ENCODE results near the gene PCDH9. TPM values are rescaled to one million over a fixed set of nuclear protein-coding genes. Genes with fewer than 3 reads are reported as not detected.

Gene PCDH9
- total and polyA plus RNA-seq, 2 of the 13 experiments (the other 11 are each of a cell fraction or from before 2014, with no cell fraction given) = 0.09 TPM; not detected in 1

GRCh38 chr13:67070306-67070705 lies 159.8 kb downstream of the PCDH9 start (continued):
- TF ChIP-seq, protein P1, sequence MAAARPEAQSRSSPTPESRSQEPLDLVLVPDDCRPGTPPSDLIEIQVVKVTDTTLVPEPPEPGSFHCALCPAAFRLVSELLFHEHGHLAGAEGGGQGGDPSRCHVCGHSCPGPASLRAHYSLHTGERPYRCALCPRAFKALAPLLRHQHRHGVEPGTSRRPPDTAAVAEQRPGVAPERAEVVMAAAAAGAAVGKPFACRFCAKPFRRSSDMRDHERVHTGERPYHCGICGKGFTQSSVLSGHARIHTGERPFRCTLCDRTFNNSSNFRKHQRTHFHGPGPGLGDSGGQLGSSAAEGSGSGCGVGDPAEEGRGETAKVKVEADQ (CRISPR knock-in tag; IDR thresholded peaks at IDR 0.05; ENCODE audit: borderline replicate concordance) = no peak
- TF ChIP-seq PLRG1 (conservative IDR thresholded peaks at IDR 0.05) = no peak

GRCh38 chr13:67069117-67069767 lies 160.9 kb downstream of the PCDH9 start:
- CTCF ChIA-PET (ENCODE audit: low intra/inter-chr PET ratio, low total read pairs) = no interaction called here
- Histone ChIP-seq H2AFZ (ENCODE audit: low read length) (no peak overlapping the region), H3K79me2 (ENCODE audit: insufficient read depth, low read length) (no peaks in the 10 kb centered on the region), H3K36me3 (replicated peaks in 1 of 2; ENCODE audit: control insufficient read depth in 1 of 2, insufficient read depth in 2 of 2, low read length in 2 of 2) (no peaks in the 10 kb centered on the region), H4K20me1 (ENCODE audit: insufficient read depth, low read length) (no peaks in the 10 kb centered on the region), H3K4me1 (ENCODE audit: insufficient read depth, low read length) (no peaks in the 10 kb centered on the region), H3K9me3 (ENCODE audit: low read length) (no peaks in the 10 kb centered on the region), H3K4me2 (ENCODE audit: low read depth, low read length) (no peak overlapping the region), H3K4me3 (replicated peaks in 1 of 3; ENCODE audit: insufficient read depth in 1 of 3, low read depth in 2 of 3, low read length in 3 of 3) (no peak overlapping the region), H3K27me3 (ENCODE audit: control insufficient read depth in 1 of 2, insufficient read depth in 2 of 2, low read length in 2 of 2) (no peaks in the 10 kb centered on the region; a peak in 1 of 5 replicates), H3K27ac (ENCODE audit: extremely low read length, insufficient read depth, low read length) (no peak overlapping the region), H3K9ac (ENCODE audit: insufficient read depth, low read depth, low read length) (no peak overlapping the region)
- BruUV-seq (replicated peaks) = no TSS peak
- POLR2A ChIA-PET = no interaction called here
- no peak for TF ChIP-seq ZNF616 (CRISPR knock-in tag; IDR thresholded peaks at IDR 0.05; ENCODE audit: low read depth)
- TF ChIP-seq ZNF30 (CRISPR knock-in tag; IDR thresholded peaks at IDR 0.05) = no peak
- TF ChIP-seq ZNF510 (CRISPR knock-in tag; IDR thresholded peaks at IDR 0.05; ENCODE audit: low read depth) = no peak
- no peak for TF ChIP-seq ZNF577 (CRISPR knock-in tag; IDR thresholded peaks at IDR 0.05; ENCODE audit: borderline replicate concordance, low read depth)
- no peak for TF ChIP-seq ZBTB49 (CRISPR knock-in tag; IDR thresholded peaks at IDR 0.05; ENCODE audit: borderline replicate concordance)
- TF ChIP-seq, protein P2, sequence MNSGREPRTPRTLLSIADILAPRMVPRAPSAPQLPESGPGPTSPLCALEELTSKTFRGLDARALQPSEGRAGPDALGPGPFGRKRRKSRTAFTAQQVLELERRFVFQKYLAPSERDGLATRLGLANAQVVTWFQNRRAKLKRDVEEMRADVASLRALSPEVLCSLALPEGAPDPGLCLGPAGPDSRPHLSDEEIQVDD (CRISPR knock-in tag; IDR thresholded peaks at IDR 0.05; ENCODE audit: borderline replicate concordance) = no peak
- no peak for TF ChIP-seq NCOA5 (CRISPR knock-in tag; IDR thresholded peaks at IDR 0.05)
- no peak for TF ChIP-seq ZSCAN20 (CRISPR knock-in tag; IDR thresholded peaks at IDR 0.05; ENCODE audit: borderline replicate concordance)
- no peak for ATAC-seq
- no peak for FAIRE-seq
- 0% methylated on average over 3 of the region's 3 CpGs for WGBS (ENCODE audit: low lambda C conversion rate)
- DNase-seq (ENCODE audit: low spot score) = no peak
- intact Hi-C loops (cut with micrococcal nuclease; ENCODE audit: unreplicated experiment) (no loop called here), in situ Hi-C loops (cut with HindIII; ENCODE audit: extremely low pct_ligation_motif_present, low pct_unique_long_range_greater_than_20kb) (no loop called here)
